HG03378 (cell line): ENCODE data around the gene INIP.
"Not testable (repeated sequence)": the region's sequence is repeated elsewhere in the genome, so short reads cannot be mapped to it uniquely, and the experiment has no call there.

Experiments used
- ATAC-seq: cut with Tn5 transposase; IDR thresholded peaks from one replicate; pipeline ENCODE4 v1.9.1; 2021; ENCODE audit warnings: mild to moderate bottlenecking, moderate library complexity; ENCODE audit not compliant: unreplicated experiment

INIP gene

GRCh38 chr9:112743216-112743836 is 25.4 kb upstream of the INIP start:
- ATAC-seq = no peak

- ATAC-seq = no peak
Observed at GRCh38 chr9:112734892-112735291, 17.0 kb upstream of the INIP start.

- no peak for ATAC-seq
Observed at GRCh38 chr9:112731971-112732370, 14.1 kb upstream of the INIP start.

GRCh38 chr9:112728401-112728800 is 10.5 kb upstream of the INIP start:
- ATAC-seq = no peak

GRCh38 chr9:112726428-112726827 is 8.5 kb upstream of the INIP start:
- no peak for ATAC-seq

GRCh38 chr9:112725961-112726360 is 8.0 kb upstream of the INIP start:
- no peak for ATAC-seq

GRCh38 chr9:112722749-112723148 is 4.8 kb upstream of the INIP start:
- ATAC-seq = not testable (repeated sequence)

DNA sequence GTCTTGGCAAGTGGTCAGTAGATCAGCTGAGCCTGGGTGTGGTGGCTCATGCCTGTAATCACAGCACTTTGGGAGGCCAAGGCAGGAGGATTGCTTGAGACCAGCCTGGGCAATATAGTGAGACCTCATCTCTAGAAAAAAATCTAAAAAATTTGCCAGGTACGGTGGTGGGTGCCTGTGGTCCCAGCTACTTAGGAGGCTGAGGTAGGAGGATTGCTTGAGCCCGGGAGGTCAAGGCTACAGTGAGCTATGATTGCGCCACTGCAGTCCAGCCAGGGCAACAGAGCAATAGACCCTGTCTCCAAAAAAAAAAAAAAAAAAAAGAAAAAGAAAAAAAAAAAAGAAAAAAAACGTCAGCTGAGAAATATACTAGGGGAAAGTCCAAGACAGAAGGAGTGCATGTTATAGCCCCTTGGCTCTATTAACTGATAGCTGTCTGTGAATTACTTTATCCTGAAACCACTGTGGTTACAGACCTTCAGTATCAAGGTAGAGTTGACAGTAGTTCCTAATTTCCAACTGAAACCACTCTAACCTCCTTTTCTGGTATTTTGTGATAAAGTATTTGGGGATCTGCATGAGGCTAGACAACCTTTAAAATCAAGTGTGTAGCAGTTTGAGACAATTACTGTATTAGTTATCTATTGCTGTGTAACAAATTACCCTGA is 2.3 kb upstream of the INIP start:
- no peak for ATAC-seq

DNA sequence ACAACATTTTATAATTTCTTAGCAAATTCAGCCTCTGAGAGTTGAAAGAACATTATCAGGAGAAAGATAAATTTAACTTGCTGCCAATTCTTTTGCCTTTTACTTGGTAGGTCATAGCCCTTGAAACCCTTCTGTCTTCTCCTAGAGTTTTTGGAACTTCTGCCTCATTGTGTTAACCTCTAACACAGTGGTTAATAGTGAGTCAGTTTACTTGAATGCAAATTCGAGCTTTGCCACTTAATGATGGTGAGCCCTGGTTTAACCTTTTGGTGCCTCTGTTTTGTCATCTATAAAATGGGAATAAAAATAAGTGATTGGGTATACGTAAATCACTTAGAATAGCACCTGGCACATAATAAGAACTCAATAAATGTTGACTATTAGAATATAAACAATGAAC is 1.8 kb upstream of the INIP start:
- ATAC-seq = no peak

GRCh38 chr9:112719241-112719691 is 1.3 kb upstream of the INIP start:
- no peak for ATAC-seq

- no peak for ATAC-seq
Observed at GRCh38 chr9:112712678-112713077, 5.2 kb downstream of the INIP start.

- ATAC-seq = no peak
Observed at GRCh38 chr9:112711050-112711689, 6.7 kb downstream of the INIP start.

GRCh38 chr9:112705768-112706427 is 12.0 kb downstream of the INIP start:
- no peak for ATAC-seq

DNA sequence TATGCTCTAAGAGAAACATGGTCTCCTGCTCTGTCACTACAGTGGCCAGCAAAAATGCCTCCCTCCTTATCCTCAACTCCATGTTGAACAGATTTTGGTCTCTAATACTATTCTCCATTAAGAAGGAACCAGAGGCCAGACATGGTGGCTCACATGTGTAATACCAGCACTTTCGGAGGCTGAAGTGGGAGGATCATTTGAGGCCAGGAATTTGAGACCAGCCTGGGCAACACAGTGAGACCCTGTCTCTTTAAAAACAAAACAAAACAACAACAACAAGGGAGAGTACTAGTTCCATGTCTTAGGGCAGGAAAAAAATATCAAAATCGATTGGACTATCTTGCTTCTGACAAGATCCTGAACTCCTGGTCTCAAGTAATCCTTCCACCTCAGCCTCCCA is 14.6 kb downstream of the INIP start:
- ATAC-seq = no peak

GRCh38 chr9:112700085-112700484 is 17.8 kb downstream of the INIP start:
- ATAC-seq = no peak

DNA sequence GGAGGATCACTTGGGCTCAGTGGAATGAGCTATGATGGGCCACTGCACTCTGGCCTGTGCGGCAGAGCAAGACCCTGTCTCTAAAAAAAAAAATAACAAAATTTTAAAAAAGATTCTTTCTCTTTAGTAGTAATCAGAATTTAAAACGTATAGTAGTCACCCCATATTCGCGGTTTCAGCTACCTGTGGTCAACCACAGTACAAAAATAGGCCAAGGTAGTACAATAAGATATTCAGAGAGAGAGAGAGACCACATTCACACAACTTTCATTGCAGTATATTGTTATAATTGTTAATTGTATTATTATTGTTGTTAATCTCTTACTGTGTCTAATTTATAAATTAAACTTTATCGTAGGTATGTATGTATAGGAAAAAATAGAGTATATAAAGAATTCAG is 18.7 kb downstream of the INIP start:
- ATAC-seq = no peak

DNA sequence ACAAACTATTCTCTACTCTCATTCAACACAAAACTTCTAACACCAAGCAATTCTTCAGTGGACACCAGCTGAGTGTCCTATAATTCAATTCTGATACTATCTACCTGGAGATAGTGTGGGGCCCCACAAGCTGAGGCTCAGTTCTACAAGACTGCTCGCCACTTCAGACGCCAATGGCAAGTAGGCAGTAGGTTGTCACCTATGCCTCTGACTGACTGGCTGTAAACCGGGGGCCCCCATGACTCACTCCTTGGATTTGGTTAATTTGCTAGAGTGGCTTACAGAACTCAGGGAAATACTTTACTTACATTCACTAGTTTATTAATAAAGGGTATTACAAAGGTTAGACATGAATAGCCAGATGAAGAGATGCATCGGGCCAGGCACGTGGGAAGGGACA is 21.5 kb downstream of the INIP start:
- ATAC-seq = no peak

DNA sequence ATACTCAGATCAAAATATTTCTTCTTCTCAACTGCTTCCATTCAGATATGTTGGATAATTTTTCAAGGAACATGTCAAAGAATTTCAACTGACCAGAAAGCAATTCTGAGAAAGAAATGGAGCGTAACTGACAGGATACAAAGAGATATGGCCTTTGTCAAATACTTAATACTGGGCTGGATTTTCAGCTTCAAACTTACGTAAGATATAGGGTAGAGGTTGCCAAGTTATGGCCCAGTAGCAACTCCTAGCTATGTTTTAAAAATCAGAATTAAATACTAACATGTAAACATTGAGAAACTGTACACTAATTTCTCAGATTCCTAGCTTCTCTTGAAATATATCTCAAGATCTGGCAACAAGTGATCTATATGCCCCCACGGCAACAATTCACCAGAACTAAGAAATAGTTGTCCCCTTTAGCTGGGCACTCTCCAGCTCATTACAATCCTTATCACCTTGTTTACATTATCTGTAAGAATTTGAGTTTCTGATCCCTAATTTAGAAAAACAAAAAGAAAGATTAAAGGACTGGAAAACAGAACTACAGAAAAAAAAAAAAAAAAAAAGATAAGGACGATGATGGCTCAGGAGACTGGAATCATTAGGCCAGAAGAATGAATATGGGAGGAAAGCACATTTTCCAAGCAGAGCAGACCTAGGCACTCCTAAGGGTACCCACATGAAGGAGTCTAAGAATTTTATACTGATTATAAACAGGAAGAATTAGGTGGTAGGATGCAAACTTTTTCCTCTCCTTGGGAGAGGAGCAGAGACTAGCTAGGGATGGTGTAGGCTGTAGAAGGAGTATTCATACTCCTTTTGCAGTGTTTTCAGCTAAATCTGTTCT is 23.0 kb downstream of the INIP start:
- ATAC-seq = no peak

DNA sequence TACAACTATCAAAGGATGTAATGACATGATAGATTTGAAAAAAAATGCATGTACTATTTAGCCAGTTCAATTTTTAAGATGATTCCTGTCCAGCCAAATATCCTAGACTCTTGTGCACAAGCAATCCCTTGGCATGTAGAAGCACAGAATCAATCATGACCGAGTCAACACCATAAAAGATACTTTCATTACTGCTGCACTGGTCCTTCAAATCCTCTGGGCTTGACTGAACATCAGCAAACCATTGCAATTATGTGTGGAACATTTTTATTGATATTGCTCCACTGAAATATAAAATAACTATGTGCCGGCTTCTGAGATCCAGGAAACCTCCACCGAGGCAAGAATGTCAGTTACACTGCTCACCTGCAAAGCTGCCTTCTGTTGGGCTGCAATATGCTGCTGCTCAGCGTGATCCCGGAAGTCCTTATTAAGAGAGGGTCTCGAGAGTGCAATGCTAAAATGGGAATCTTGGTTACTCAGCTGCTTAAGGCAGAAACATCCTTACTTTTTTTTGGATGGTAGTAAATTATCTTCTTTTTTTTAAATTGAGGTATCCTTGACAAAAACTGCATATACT is 28.7 kb downstream of the INIP start:
- no peak for ATAC-seq

- ATAC-seq = no peak
Observed at GRCh38 chr9:112680731-112681402, 37.0 kb downstream of the INIP start.
